Fibroblast of skin of right quadriceps (primary cell): ENCODE results near the gene KRT15.
A peak's percentile ranks its signal among the peaks of the same experiment; 100 is the strongest.

Source experiments
- DNase-seq: peaks from one replicate; pipeline ENCODE4 v3.0.0-alpha.2; 2013

The KRT15 gene

DNA sequence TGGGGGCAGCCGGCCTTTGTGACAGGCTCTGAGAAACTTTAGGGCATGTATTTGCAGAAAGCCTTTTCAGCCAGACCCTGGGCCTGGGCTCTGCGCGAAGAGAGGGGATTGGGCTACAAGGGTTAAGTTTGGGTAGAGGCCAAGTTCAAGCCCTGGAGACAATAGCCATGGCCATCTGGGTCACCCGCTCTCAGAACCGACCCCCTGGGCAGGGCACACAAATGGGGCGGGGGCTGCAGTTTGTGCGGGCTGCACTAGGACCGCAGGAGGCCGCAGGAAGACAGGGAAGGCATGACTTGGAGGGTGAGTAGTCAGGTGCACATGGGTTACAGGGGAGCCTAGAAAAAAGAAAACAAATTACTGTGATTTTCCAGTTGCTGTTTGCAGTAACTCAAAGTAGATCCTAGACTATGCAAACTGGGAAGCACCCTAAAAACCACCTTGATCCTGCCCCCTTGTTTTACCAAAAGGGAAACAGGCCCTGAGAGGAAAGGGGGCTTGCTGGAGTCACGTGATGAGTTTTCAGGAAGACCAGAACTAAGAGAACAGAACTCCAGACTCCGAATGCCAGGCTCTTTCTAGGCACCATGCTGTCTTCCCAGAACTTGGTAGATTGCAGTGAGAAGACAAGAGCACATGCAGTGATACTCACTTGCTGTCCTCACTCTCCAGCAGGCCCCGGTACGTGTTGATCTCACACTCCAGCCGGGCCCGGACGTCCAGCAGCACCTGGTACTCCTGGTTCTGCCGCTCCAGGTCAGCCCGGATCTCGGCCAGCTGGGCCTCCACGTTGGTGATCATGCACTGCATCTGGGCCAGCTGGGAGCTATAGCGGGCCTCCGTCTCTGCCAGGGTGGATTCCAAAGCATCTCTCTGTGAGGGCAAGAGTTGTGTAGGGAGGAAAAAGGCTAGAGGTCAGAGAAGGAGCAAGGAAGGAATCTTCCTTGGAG lies 41.5 kb downstream of the KRT15 start:
- DNase-seq: no peak

DNA sequence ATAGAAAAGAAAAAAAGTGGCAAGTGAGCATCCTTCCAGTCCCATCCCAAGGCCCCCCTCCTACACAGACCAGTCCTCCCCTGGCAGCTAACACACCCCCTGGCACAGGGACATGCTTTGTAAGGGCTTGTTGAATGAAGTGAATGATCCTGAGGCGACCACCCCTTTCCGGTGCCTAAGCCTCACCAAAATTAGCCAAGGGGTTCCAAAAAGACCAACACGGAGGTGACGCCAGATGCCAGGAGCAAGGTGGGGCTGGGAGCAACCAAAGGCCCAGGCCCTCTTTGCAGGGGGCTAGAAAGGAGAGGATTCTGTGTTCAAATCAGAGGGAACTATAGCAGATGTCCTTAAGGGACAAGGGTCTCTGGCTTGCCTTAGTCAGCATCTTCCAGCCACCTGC lies 43.3 kb downstream of the KRT15 start:
- no peak for DNase-seq

DNA sequence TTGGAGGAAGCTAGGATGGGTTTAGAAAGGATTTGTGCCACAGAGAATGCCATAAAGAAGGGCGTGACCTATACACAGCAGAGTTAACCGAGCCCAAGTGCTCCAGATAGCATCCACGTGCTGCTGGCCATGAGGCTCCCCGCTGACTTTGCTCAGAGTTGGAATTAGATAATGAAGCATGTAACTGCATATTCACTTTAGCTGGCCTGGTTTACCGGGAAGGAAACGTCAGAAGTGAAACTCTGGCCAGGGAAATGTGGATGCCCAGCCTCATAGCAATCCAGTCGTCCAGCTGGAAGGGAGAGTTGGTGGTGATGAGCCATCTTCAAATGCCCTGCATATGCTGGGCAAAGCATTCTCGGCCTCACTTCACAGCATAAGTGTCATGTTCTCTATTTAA lies 43.8 kb downstream of the KRT15 start:
- DNase-seq: no peak

DNA sequence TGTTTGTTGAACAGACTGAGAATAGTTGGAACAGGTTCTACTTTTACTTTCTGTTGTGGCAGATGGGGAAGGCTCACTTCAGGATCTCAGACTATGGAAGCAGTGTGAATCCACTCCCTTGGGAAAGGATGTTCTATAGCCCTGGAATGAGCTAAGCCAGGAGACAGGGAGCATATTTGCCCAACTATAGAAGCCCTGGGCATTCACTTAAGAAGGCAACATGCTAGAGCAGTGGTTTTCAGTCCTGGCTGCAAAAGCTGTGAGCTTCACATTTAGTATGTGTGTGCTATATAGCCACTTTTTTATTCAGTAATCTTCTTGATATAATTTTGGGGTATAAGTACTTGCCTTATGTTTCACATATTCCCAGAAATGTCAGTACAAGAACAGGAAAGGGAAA lies 50.3 kb downstream of the KRT15 start:
- DNase-seq: no peak

DNA sequence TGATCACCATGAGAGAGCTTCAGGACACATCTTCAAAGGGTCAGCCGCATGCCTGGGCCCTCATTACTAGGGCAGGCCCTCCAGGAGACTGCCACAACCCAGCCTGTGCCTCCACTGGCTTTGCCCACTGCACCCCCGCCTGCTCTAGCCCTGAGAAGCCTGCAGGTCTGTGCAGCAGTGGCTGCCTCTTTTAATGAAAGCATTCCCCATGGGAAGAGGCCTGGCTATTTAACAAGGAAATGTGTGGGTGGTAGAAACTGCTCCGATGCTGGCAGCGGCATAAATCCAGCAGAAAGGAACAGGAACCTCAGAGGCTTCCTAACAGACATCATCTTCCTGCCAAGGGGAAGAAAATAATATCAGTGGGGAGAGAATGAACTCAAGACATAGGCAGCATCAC lies 51.1 kb downstream of the KRT15 start:
- no peak for DNase-seq

DNA sequence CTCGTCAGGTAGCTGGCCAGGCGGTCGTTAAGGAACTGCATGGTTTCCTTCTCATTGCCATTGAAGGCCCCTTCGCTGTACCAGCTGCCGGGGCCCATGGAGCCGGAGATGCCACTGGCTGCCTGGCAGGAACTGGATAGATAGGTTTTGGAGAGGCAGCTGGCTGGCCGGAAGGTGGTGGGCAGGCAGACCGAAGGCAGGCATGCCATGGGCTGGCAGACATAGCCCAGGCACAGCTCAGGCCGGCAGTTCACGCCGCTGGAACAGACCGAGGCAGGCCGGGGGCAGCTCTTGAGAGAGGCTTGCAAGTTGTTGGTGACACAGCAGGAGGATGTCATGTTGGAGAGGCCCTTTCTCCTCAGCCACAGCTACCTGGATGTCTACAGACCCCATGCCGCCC lies 51.7 kb downstream of the KRT15 start, which contains the start of gene KRT32:
Gene KRT32, minus strand, starts transcription at position 399 of the 400 bp plus-strand sequence. Its CDS starts 61 bp downstream, at position 338.
- no peak for DNase-seq

DNA sequence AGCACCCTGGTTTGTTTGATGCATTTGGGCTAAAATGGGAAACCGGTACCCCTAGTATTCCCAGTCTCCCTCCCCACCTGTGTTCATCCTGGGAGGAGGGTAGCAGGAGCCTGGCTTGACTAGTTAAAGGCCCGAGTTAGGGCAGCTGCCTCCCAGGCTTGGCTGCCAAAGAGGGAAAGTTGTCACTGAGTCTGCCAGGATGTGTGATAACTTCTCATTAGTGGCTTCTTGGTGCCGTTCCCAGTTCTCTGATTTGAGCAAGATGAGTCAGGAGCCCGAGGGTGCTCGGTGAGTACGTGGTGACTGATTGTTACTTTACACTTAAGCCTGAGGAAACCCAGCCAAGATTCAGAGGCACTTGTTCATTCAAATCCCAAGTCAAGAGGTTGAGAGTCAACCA lies 54.0 kb downstream of the KRT15 start:
- DNase-seq: peak; percentile 92

DNA sequence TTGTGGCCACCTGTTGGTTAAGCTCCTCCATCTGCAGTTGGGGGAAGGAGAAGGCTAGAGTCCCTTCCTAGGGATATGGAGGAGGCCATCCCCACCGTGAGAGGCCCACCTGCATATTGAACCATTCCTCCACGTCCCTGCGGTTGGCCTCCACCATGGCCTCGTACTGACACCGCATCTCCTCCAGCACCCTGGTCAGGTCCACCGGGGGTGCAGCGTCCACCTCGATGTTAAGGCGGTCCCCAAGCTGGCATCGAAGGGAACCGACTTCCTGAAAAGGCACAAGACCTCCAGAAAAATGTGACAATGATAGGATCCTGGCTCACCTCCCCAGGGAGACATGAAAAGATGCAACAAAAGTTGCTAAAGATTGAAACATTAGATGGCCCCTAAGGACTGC lies 54.5 kb downstream of the KRT15 start:
- no peak for DNase-seq

DNA sequence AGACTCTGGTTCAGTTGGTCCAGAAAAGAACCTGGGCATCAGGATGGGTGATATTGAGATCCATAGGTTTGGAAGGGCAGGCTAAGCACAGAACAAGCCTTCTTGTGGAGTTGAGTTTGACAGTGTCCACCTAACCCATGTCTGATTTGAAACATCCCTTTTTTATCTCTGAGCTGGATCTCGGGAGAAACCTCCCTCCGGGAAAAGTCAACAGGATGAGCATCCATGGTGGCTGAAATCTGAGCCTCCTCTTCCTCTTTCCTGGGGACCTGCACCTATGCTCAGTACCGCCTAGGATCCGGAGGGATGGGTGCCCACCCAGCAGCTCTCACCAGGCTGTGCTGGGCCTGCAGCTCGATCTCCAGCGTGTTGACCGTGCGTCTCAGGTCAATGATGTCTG lies 54.9 kb downstream of the KRT15 start:
- no peak for DNase-seq
